Prostate gland (tissue), 2 donors: ENCODE data around the gene NUDT4B.
"Not testable (repeated sequence)": the region's sequence is repeated elsewhere in the genome, so short reads cannot be mapped to it uniquely, and the experiment has no call there.

Source experiments
- POLR2A ChIP-seq: fragments of 450-650 bp; IDR thresholded peaks from one replicate; pipeline ENCODE4 v1.6.1; 2016; ENCODE audit warnings: antibody characterized with exemption, mild to moderate bottlenecking
- TF ChIP-seq, protein P1 (sequence below), 4 experiments: fragments of 200-600 bp in 2 of 4; fragments of 450-650 bp in 2 of 4; sonication (generic) in 2 of 4; IDR thresholded peaks; 1 replicate in 3 of 4; 2 replicates in 1 of 4; pipeline ENCODE4 v1.5.1; 2016 to 2019; ENCODE audit warnings: antibody characterized with exemption in 4 of 4, mild to moderate bottlenecking in 2 of 4, moderate library complexity in 2 of 4

DNA sequence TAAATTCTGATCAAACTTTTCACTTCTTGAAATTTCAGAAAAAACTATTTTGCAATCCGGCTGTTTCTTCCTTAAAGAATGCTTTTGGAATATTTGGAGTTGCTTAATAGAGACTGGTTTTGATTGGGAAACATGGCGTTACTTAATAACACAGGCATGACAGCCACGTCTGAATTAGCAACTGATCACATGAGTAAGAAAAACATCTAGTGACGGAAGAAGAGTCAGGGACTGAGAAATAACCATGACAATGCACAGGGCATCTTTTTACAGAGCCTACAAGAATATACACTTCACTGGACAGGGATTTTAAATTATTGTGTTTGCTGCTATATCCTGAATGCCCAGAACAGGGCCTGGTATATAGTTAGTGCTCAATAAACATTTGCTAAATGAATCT, 25.1 kb downstream of the NUDT4B start:
- not testable (repeated sequence) for TF ChIP-seq POLR2A
- TF ChIP-seq, protein P1, sequence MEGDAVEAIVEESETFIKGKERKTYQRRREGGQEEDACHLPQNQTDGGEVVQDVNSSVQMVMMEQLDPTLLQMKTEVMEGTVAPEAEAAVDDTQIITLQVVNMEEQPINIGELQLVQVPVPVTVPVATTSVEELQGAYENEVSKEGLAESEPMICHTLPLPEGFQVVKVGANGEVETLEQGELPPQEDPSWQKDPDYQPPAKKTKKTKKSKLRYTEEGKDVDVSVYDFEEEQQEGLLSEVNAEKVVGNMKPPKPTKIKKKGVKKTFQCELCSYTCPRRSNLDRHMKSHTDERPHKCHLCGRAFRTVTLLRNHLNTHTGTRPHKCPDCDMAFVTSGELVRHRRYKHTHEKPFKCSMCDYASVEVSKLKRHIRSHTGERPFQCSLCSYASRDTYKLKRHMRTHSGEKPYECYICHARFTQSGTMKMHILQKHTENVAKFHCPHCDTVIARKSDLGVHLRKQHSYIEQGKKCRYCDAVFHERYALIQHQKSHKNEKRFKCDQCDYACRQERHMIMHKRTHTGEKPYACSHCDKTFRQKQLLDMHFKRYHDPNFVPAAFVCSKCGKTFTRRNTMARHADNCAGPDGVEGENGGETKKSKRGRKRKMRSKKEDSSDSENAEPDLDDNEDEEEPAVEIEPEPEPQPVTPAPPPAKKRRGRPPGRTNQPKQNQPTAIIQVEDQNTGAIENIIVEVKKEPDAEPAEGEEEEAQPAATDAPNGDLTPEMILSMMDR (IDR thresholded peaks at IDR 0.05): not testable (repeated sequence)
